IMR-90 (cell line): ENCODE measurements around the gene LRRC19. TPM values are rescaled to one million over a fixed set of nuclear protein-coding genes. Genes with fewer than 3 reads are reported as not detected.
A peak's percentile ranks its signal among the peaks of the same experiment; 100 is the strongest.

ENCODE experiments used
- ATAC-seq: fragments of 200-7000 bp; cut with Tn5 transposase; 2 replicates; pipeline ENCODE4 v1.9.1; 2020; ENCODE audit warnings: low read depth, mild to moderate bottlenecking, moderate library complexity
- BruUV-seq: library from RNA; stranded (reverse); fragments of 400-500 nt; replicated peaks from 2 replicates; lab custom pipeline; 2021; lab: Mats Ljungman, UMichigan
- CTCF ChIA-PET: fragments of 300-600 bp; formaldehyde crosslinking; extraction: SDS; loops from one replicate; lab custom pipeline; 2021; ENCODE audit warnings: antibody characterized with exemption; lab: Yijun Ruan, JAX
- POLR2A ChIA-PET: fragments of 300-600 bp; sonication (Branson Sonifier 250); formaldehyde crosslinking; loops from one replicate; lab custom pipeline; 2022; ENCODE audit warnings: antibody characterized with exemption; ENCODE audit not compliant: unreplicated experiment; lab: Charles Lee
- DNase-seq: peaks from one replicate; pipeline ENCODE4 v3.0.0; 2013
- H2AFZ ChIP-seq: replicated peaks from 2 replicates; pipeline ENCODE3; 2013; ENCODE audit warnings: low read length, mild to moderate bottlenecking; ENCODE audit not compliant: poor library complexity
- H2AK5ac ChIP-seq: 2 replicates; pipeline ENCODE4 v1.6.1; 2013; ENCODE audit warnings: low read depth, low read length, inconsistent platforms
- H2AK9ac ChIP-seq: replicated peaks from 2 replicates; pipeline ENCODE3; 2013; ENCODE audit warnings: mild to moderate bottlenecking, low read depth, low read length, moderate library complexity; ENCODE audit not compliant: poor library complexity
- H2BK120ac ChIP-seq: 2 replicates; pipeline ENCODE4 v1.6.1; 2013; ENCODE audit warnings: low read depth, low read length, inconsistent platforms
- H2BK15ac ChIP-seq: 3 replicates; pipeline ENCODE4 v1.6.1; 2013; ENCODE audit warnings: low read depth, low read length, inconsistent platforms
- H2BK20ac ChIP-seq: 2 replicates; pipeline ENCODE4 v1.6.1; 2013; ENCODE audit warnings: low read depth, mild to moderate bottlenecking, inconsistent platforms, low read length, moderate library complexity
- H2BK5ac ChIP-seq: 2 replicates; pipeline ENCODE4 v1.6.1; 2013; ENCODE audit warnings: mild to moderate bottlenecking, low read depth, low read length, inconsistent platforms; ENCODE audit not compliant: poor library complexity, severe bottlenecking
- H3K14ac ChIP-seq: replicated peaks from 2 replicates; pipeline ENCODE4 v1.6.1; 2013; ENCODE audit warnings: low read depth, low read length, inconsistent platforms
- H3K18ac ChIP-seq: 2 replicates; pipeline ENCODE4 v1.6.1; 2013; ENCODE audit warnings: low read depth, low read length, control low read depth
- H3K23ac ChIP-seq: 2 replicates; pipeline ENCODE4 v1.6.1; 2013; ENCODE audit warnings: low read depth, low read length, inconsistent platforms
- H3K27ac ChIP-seq: 2 replicates; pipeline ENCODE4 v1.5.1; 2013; ENCODE audit warnings: mild to moderate bottlenecking, control low read depth, low read length; ENCODE audit not compliant: insufficient read depth
- H3K27me3 ChIP-seq: 2 replicates; pipeline ENCODE4 v1.6.1; 2013; ENCODE audit warnings: low read length; ENCODE audit not compliant: control insufficient read depth, insufficient read depth
- H3K36me3 ChIP-seq: 2 replicates; pipeline ENCODE4 v1.6.1; 2013; ENCODE audit warnings: low read length, mixed read lengths; ENCODE audit not compliant: control insufficient read depth, insufficient read depth
- H3K4ac ChIP-seq: 2 replicates; pipeline ENCODE4 v1.6.1; 2013; ENCODE audit warnings: low read depth, low read length, inconsistent platforms
- H3K4me1 ChIP-seq: 2 replicates; pipeline ENCODE4 v1.6.1; 2013; ENCODE audit warnings: low read length, mixed read lengths; ENCODE audit not compliant: control insufficient read depth, insufficient read depth
- H3K4me2 ChIP-seq: 2 replicates; pipeline ENCODE4 v1.6.1; 2013; ENCODE audit warnings: low read depth, mild to moderate bottlenecking, control low read depth, low read length, moderate library complexity
- H3K4me3 ChIP-seq: 2 replicates; pipeline ENCODE4 v1.5.1; 2013; ENCODE audit warnings: low read depth, mild to moderate bottlenecking, control low read depth, low read length, moderate library complexity; ENCODE audit not compliant: insufficient read depth
- H3K56ac ChIP-seq: 2 replicates; pipeline ENCODE4 v1.6.1; 2013; ENCODE audit warnings: low read length, inconsistent platforms; ENCODE audit not compliant: insufficient read depth; ENCODE audit errors: extremely low read depth
- H3K79me1 ChIP-seq, 2 experiments: 2 replicates each; pipeline ENCODE4 v1.6.1; 2013; ENCODE audit warnings: low read length in 2 of 2, inconsistent platforms in 1 of 2, low read depth in 1 of 2
- H3K9ac ChIP-seq: 2 replicates; pipeline ENCODE4 v1.6.1; 2013; ENCODE audit warnings: low read depth, low read length, control low read depth
- H3K9me1 ChIP-seq: 2 replicates; pipeline ENCODE4 v1.6.1; 2013; ENCODE audit warnings: low read length, inconsistent platforms; ENCODE audit not compliant: insufficient read depth
- H3K9me3 ChIP-seq: 2 replicates; pipeline ENCODE4 v1.6.1; 2013; ENCODE audit warnings: low read length; ENCODE audit not compliant: control insufficient read depth, insufficient read depth
- H4K20me1 ChIP-seq: 2 replicates; pipeline ENCODE4 v1.6.1; 2013; ENCODE audit warnings: low read length, inconsistent platforms; ENCODE audit not compliant: insufficient read depth
- H4K5ac ChIP-seq: 2 replicates; pipeline ENCODE4 v1.6.1; 2013; ENCODE audit warnings: mild to moderate bottlenecking, low read depth, low read length, control low read depth
- H4K8ac ChIP-seq, 2 experiments: 2 replicates each; pipeline ENCODE4 v1.6.1; 2013; ENCODE audit warnings: low read depth in 2 of 2, low read length in 2 of 2, control low read depth in 1 of 2, inconsistent platforms in 1 of 2
- H4K91ac ChIP-seq: 2 replicates; pipeline ENCODE4 v1.6.1; 2013; ENCODE audit warnings: low read depth, low read length, inconsistent platforms; ENCODE audit not compliant: insufficient read depth
- BHLHE40 ChIP-seq: fragments of 150-350 bp; IDR thresholded peaks from 2 replicates; pipeline ENCODE4 v1.6.1; 2016; ENCODE audit warnings: mild to moderate bottlenecking, low read depth, low read length
- CEBPB ChIP-seq: IDR thresholded peaks from 2 replicates; pipeline ENCODE4 v1.6.1; 2012; ENCODE audit warnings: low read depth, low read length, improper control_type of control experiment
- CHD1 ChIP-seq: IDR thresholded peaks from 2 replicates; pipeline ENCODE4 v1.6.1; 2012; ENCODE audit warnings: low read depth, low read length, improper control_type of control experiment
- ELK1 ChIP-seq: fragments of 150-350 bp; IDR thresholded peaks from 2 replicates; pipeline ENCODE4 v1.6.1; 2016; ENCODE audit warnings: low read depth, mild to moderate bottlenecking, low read length, moderate library complexity, borderline replicate concordance
- FOS ChIP-seq: fragments of 150-350 bp; IDR thresholded peaks from 2 replicates; pipeline ENCODE4 v1.6.1; 2016; ENCODE audit warnings: low read depth, low read length
- MAFK ChIP-seq: IDR thresholded peaks from 2 replicates; pipeline ENCODE4 v1.6.1; 2012; ENCODE audit warnings: low read depth, low read length, improper control_type of control experiment
- MAZ ChIP-seq: IDR thresholded peaks from 2 replicates; pipeline ENCODE4 v1.6.1; 2012; ENCODE audit warnings: low read depth, mild to moderate bottlenecking, low read length, improper control_type of control experiment, moderate library complexity, borderline replicate concordance
- MXI1 ChIP-seq: IDR thresholded peaks from 2 replicates; pipeline ENCODE4 v1.6.1; 2012; ENCODE audit warnings: low read depth, mild to moderate bottlenecking, low read length, moderate library complexity, borderline replicate concordance
- NFE2L2 ChIP-seq: fragments of 150-350 bp; IDR thresholded peaks from 2 replicates; pipeline ENCODE4 v1.6.1; 2016; ENCODE audit warnings: low read depth, mild to moderate bottlenecking, low read length
- POLR2A ChIP-seq: IDR thresholded peaks from 2 replicates; pipeline ENCODE4 v1.6.1; 2012; ENCODE audit warnings: mild to moderate bottlenecking, low read depth, low read length
- RAD21 ChIP-seq: IDR thresholded peaks from 2 replicates; pipeline ENCODE4 v1.6.1; 2012; ENCODE audit warnings: low read length, improper control_type of control experiment
- RCOR1 ChIP-seq: IDR thresholded peaks from 2 replicates; pipeline ENCODE4 v1.6.1; 2012; ENCODE audit warnings: mild to moderate bottlenecking, low read length, improper control_type of control experiment; ENCODE audit not compliant: insufficient replicate concordance
- RFX5 ChIP-seq: IDR thresholded peaks from 2 replicates; pipeline ENCODE4 v1.8.0; 2012; ENCODE audit warnings: low read depth, mild to moderate bottlenecking, low read length, moderate library complexity
- SMC3 ChIP-seq: fragments of 150-350 bp; IDR thresholded peaks from 2 replicates; pipeline ENCODE4 v1.6.1; 2016; ENCODE audit warnings: low read depth, mild to moderate bottlenecking, antibody characterized with exemption, low read length, moderate library complexity
- dilution Hi-C: fragments of 300-500 bp; cut with HindIII; formaldehyde crosslinking; loops from one replicate; pipeline ENCODE4 v1.14.3; 2018; ENCODE audit warnings: low sequenced_read_pairs; ENCODE audit not compliant: unreplicated experiment
- in situ Hi-C: fragments of 300-500 bp; cut with MboI; formaldehyde crosslinking; loops from 3 replicates; pipeline ENCODE4 v1.14.3; 2019; ENCODE audit warnings: low sequenced_read_pairs, inconsistent platforms, mixed read lengths
- intact Hi-C: fragments of 100-400 bp; cut with micrococcal nuclease; formaldehyde crosslinking; loops from 2 replicates; pipeline ENCODE4 v1.10.0; 2022
- polyA plus RNA-seq, 3 experiments: library from polyadenylated mRNA; depleted of rRNA; stranded (reverse); fragments of >200 nt; gene quantifications; 2 replicates each; pipeline ENCODE4 v1.2.3, GENCODE V29; 2012; ENCODE audit warnings: low replicate concordance in 1 of 3
- total RNA-seq: library from RNA; depleted of rRNA; stranded (reverse); fragments of >200 nt; gene quantifications from 2 replicates; pipeline ENCODE4 v1.2.3, GENCODE V29; 2012
- TF ChIP-seq, protein P1 (sequence below): fragments of 150-350 bp; IDR thresholded peaks from 2 replicates; pipeline ENCODE4 v1.6.1; 2017; ENCODE audit warnings: mild to moderate bottlenecking, antibody characterized with exemption, low read length, low read depth

LRRC19 gene
- total and polyA plus RNA-seq, 2 of the 4 experiments (the other 2 are of a cell fraction): not detected

- Histone ChIP-seq H2BK5ac (peak overlapping the region; percentile 83), H3K36me3 (peaks cover 10% of the 10 kb centered on the region), H4K8ac (no peak overlapping the region), H3K4me3 (no peak overlapping the region), H3K4me1 (no peaks in the 10 kb centered on the region), H4K20me1 (no peaks in the 10 kb centered on the region), H2AK9ac (no peak overlapping the region), H3K9ac (no peak overlapping the region), H2BK15ac (no peak overlapping the region), H4K91ac (no peak overlapping the region), H3K4ac (no peak overlapping the region), H3K18ac (no peak overlapping the region), H3K27me3 (no peaks in the 10 kb centered on the region), H3K9me3 (no peaks in the 10 kb centered on the region; the same call in 1 of the 2 replicates), H2BK120ac (no peak overlapping the region; the same call in 1 of the 2 replicates), H3K23ac (no peak overlapping the region), H3K4me2 (no peak overlapping the region), H3K56ac (no peak overlapping the region), H4K5ac (no peak overlapping the region), H2AFZ (no peak overlapping the region), H2BK20ac (no peak overlapping the region), H3K9me1 (no peaks in the 10 kb centered on the region), H3K14ac (no peak overlapping the region), H3K27ac (no peak overlapping the region; the same call in 1 of the 2 replicates), H3K79me1 (no peaks in the 10 kb centered on the region), H2AK5ac (no peak overlapping the region)
- ATAC-seq: peak; percentile 85
- DNase-seq: peak; percentile 87
- POLR2A ChIA-PET: no interaction called here
- CTCF ChIA-PET: interaction anchor here (0.6 to 1.7 kb wide), 3 partner anchors 14 to 101 kb away, joined by 4 to 6 read pairs (median 6); partner anchors contain the start of gene TEK
- TF ChIP-seq MAFK (peak; percentile 100), CEBPB (no peak), ELK1 (no peak), RFX5 (no peak), BHLHE40 (no peak), MXI1 (no peak), POLR2A (no peak), CHD1 (no peak), RCOR1 (no peak), RAD21 (no peak), SMC3 (no peak), NFE2L2 (peak; percentile 92), MAZ (no peak), FOS (peak; percentile 87)
- TF ChIP-seq, protein P1, sequence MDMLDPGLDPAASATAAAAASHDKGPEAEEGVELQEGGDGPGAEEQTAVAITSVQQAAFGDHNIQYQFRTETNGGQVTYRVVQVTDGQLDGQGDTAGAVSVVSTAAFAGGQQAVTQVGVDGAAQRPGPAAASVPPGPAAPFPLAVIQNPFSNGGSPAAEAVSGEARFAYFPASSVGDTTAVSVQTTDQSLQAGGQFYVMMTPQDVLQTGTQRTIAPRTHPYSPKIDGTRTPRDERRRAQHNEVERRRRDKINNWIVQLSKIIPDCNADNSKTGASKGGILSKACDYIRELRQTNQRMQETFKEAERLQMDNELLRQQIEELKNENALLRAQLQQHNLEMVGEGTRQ: no peak
- no TSS peak for BruUV-seq
- in situ Hi-C loops (no loop called here), intact Hi-C loops (loop anchor here (10.0 kb wide), 1 partner anchor 55 kb away; no protein-coding TSS in a partner anchor), dilution Hi-C loops (no loop called here)
Measured at GRCh38 chr9:27019589-27019988, 14.1 kb upstream of the LRRC19 start.
